GM12865 (cell line): ENCODE data around the gene JAKMIP3.

Experiments
- DNase-seq: peaks from one replicate; pipeline ENCODE4 v3.0.0; 2010; ENCODE audit warnings: low read depth
- H3K4me3 ChIP-seq: 2 replicates; pipeline ENCODE4 v1.5.1; 2011; ENCODE audit warnings: mild to moderate bottlenecking, low read depth, low read length, control low read depth
- CTCF ChIP-seq: IDR thresholded peaks from 2 replicates; pipeline ENCODE4 v1.5.1; 2011; ENCODE audit warnings: low read length, control low read depth, low read depth, inconsistent platforms; ENCODE audit not compliant: insufficient read depth; ENCODE audit errors: missing control alignments

JAKMIP3 gene

DNA sequence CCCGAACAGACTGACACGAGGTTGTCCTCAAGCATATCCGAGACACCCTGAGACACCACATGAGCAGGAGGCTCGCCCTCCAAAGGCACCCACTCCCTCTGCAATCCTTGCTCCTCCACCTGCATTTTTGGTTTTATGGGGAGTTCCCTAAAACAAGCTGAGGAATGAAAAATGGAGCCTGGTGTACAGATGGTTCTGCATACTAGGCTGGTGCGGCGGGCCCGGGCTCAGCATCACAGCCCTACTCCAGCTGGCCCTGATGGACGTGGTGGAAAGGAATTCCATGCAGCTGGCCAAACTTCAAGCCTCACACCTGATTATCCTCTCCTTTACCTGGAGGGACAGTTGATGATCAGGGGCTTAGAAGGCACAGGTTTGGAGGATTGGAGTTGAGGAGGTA, 30.3 kb upstream of the JAKMIP3 start:
- TF ChIP-seq CTCF: no peak
- no peak overlapping the region for H3K4me3 ChIP-seq
- DNase-seq: no peak

DNA sequence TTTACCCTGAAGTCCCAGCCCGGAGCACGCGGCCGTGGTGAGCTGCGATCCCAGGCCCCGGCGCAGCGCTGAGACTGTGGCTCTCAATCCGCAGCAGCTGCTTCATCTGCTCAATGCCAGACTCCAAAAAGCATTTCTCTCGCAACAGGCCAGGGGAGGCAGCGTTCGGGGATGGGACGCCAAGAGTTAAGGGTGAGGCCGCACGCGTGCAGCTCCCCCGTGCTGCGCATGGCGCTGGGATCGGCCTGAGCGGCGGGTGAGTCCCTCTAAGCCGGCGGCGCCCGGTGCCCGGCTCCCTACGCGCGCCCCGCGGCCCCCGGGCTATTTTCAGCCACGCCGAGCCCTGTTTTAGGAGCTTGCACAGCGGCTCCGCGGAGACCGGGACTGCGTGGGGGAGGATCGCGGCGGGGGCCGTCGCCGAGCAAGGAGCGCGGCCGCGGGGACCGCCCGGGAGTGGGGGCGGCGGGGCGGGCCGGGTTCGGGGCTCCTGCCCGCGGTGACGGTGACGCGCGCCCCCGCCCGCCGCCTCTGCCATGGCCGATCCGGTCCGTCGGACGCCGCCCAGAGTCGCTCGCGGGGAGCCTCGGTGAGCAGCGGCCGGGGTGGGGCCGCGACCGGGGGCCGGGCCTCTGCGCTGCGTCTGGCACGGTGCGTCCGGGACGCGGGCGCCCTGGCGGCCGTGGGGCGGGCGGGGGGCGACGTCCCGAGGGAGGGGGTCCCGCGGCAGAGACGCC, 29.4 kb upstream of the JAKMIP3 start:
- no peak overlapping the region for H3K4me3 ChIP-seq
- no peak for DNase-seq
- no peak for TF ChIP-seq CTCF

GRCh38 chr10:132036887-132037675, 28.7 kb upstream of the JAKMIP3 start:
- H3K4me3 ChIP-seq: no peak overlapping the region
- TF ChIP-seq CTCF: no peak
- DNase-seq: no peak

- no peak for DNase-seq
- no peak overlapping the region for H3K4me3 ChIP-seq
- TF ChIP-seq CTCF: no peak
Measured at GRCh38 chr10:132037676-132037975, 28.1 kb upstream of the JAKMIP3 start.

- DNase-seq: no peak
- no peak for TF ChIP-seq CTCF
- no peak overlapping the region for H3K4me3 ChIP-seq
Measured at GRCh38 chr10:132039371-132039770, 26.4 kb upstream of the JAKMIP3 start.

DNA sequence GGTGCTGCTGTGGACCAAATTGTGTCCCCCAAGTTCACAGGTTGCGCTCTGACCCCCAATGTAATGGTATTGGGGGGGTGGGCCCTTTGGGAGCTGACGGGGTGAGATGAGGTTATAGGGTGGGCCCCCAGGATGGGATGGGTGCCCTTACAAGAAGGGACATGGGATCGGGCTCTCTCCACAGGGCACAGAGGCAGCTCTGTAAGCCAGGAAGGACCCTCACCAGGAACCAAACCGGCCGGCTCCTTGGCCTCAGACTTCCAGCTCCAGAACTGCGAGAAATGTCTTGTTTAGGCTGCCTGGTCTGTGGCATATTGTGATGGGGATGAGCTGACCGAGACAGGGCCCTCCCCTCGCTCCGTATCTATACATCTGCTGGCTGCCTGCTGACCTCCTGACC, 25.7 kb upstream of the JAKMIP3 start:
- no peak overlapping the region for H3K4me3 ChIP-seq
- no peak for TF ChIP-seq CTCF
- no peak for DNase-seq

- DNase-seq: no peak
- H3K4me3 ChIP-seq: no peak overlapping the region
- no peak for TF ChIP-seq CTCF
Measured at GRCh38 chr10:132041340-132041739, 24.4 kb upstream of the JAKMIP3 start.
